Peyer's patch (tissue), 4 donors: ENCODE data around the gene VTA1. TPM values are rescaled to one million over a fixed set of nuclear protein-coding genes. Genes with fewer than 3 reads are reported as not detected.
"Not testable (repeated sequence)": the region's sequence is repeated elsewhere in the genome, so short reads cannot be mapped to it uniquely, and the experiment has no call there.

ENCODE experiments used
- DNase-seq, 3 donors: peaks; one replicate each; pipeline ENCODE4 v3.0.0-alpha.2; 2017 to 2019
- H3K27ac ChIP-seq, 4 donors: fragments of 200-600 bp; sonication (generic); one replicate each; pipeline ENCODE4 v1.5.1; 2016 to 2019
- H3K27me3 ChIP-seq, 2 donors: fragments of 200-600 bp; sonication (generic); one replicate each; pipeline ENCODE4 v1.5.1; 2019
- H3K36me3 ChIP-seq, 3 donors: fragments of 200-600 bp; sonication (generic); one replicate each; pipeline ENCODE4 v1.5.1; 2016 to 2019
- H3K4me1 ChIP-seq, 4 donors: fragments of 200-600 bp; sonication (generic); one replicate each; pipeline ENCODE4 v1.5.1; 2016 to 2019
- H3K4me3 ChIP-seq, 4 donors: fragments of 200-600 bp; sonication (generic); 1 replicate in 3 of 4; 2 replicates in 1 of 4; pipeline ENCODE4 v1.5.1; 2016 to 2019; ENCODE audit warnings: mild to moderate bottlenecking in 1 of 4
- H3K9me3 ChIP-seq, 4 donors: fragments of 200-600 bp; sonication (generic); one replicate each; pipeline ENCODE4 v1.5.1; 2016 to 2019; ENCODE audit warnings: mild to moderate bottlenecking in 1 of 4
- POLR2A ChIP-seq, 2 donors: fragments of 450-650 bp; IDR thresholded peaks; one replicate each; pipeline ENCODE4 v1.5.1; 2017; ENCODE audit warnings: antibody characterized with exemption in 2 of 2, mild to moderate bottlenecking in 2 of 2, moderate library complexity in 2 of 2
- total RNA-seq, 4 donors: library from RNA; depleted of rRNA; stranded (reverse); fragments of >200 nt; gene quantifications; one replicate each; pipeline ENCODE4 v1.1.0, GENCODE V29; 2016
- TF ChIP-seq, protein P1 (sequence below), 6 experiments: fragments of 450-650 bp in 4 of 6; fragments of 200-600 bp in 2 of 6; sonication (generic) in 1 of 6; IDR thresholded peaks; one replicate each; pipeline ENCODE4 v1.5.1; 2017 to 2019; ENCODE audit warnings: antibody characterized with exemption in 6 of 6, mild to moderate bottlenecking in 3 of 6, moderate library complexity in 1 of 6

The VTA1 gene
- total RNA-seq, 4 donors from 2014 or later = 41.3 to 60.9 (median 50.4) TPM

- TF ChIP-seq POLR2A (IDR thresholded peaks at IDR 0.05) = no peak
- TF ChIP-seq, protein P1, sequence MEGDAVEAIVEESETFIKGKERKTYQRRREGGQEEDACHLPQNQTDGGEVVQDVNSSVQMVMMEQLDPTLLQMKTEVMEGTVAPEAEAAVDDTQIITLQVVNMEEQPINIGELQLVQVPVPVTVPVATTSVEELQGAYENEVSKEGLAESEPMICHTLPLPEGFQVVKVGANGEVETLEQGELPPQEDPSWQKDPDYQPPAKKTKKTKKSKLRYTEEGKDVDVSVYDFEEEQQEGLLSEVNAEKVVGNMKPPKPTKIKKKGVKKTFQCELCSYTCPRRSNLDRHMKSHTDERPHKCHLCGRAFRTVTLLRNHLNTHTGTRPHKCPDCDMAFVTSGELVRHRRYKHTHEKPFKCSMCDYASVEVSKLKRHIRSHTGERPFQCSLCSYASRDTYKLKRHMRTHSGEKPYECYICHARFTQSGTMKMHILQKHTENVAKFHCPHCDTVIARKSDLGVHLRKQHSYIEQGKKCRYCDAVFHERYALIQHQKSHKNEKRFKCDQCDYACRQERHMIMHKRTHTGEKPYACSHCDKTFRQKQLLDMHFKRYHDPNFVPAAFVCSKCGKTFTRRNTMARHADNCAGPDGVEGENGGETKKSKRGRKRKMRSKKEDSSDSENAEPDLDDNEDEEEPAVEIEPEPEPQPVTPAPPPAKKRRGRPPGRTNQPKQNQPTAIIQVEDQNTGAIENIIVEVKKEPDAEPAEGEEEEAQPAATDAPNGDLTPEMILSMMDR (IDR thresholded peaks at IDR 0.05) = no peak
- Histone ChIP-seq H3K27me3 (no peaks in the 10 kb centered on the region), H3K4me1 (no peaks in the 10 kb centered on the region), H3K4me3 (no peak overlapping the region), H3K9me3 (no peaks in the 10 kb centered on the region), H3K27ac (no peak overlapping the region), H3K36me3 (no peaks in the 10 kb centered on the region)
- DNase-seq = no peak
Measured at GRCh38 chr6:142118925-142119324, 28.1 kb upstream of the VTA1 start.

- no peak for DNase-seq
- Histone ChIP-seq H3K4me1 (no peaks in the 10 kb centered on the region), H3K4me3 (no peak overlapping the region), H3K36me3 (no peaks in the 10 kb centered on the region), H3K27ac (no peak overlapping the region), H3K9me3 (no peaks in the 10 kb centered on the region), H3K27me3 (no peaks in the 10 kb centered on the region)
- TF ChIP-seq, protein P1 (IDR thresholded peaks at IDR 0.05) = no peak
- no peak for TF ChIP-seq POLR2A (IDR thresholded peaks at IDR 0.05)
Measured at GRCh38 chr6:142121342-142121741, 25.7 kb upstream of the VTA1 start.

DNA sequence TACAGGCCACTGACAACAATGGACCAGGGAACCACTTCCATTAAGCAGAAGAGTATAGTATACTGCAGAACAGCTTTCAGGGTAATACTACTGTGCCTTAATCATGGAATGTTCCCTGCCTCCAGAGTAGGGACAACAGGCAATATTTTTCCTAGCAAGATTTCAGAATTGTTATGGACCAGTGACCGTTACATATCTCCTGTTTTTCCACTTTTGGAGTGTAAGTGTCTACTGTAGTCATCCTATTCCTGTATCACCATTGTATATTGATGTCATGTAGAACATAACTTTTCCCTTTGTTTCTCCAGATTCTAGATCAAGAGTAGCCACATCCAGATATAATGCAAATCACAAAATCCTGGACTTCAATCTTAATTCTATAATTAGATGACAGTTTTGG, 16.2 kb upstream of the VTA1 start:
- H3K9me3 ChIP-seq = no peaks in the 10 kb centered on the region
- H3K27me3 ChIP-seq = no peaks in the 10 kb centered on the region
- no peak for TF ChIP-seq POLR2A (IDR thresholded peaks at IDR 0.05)
- TF ChIP-seq, protein P1 (IDR thresholded peaks at IDR 0.05) = no peak
- no peak overlapping the region for H3K4me3 ChIP-seq
- H3K4me1 ChIP-seq = no peaks in the 10 kb centered on the region
- no peaks in the 10 kb centered on the region for H3K36me3 ChIP-seq
- DNase-seq = no peak
- H3K27ac ChIP-seq = no peak overlapping the region

- no peaks in the 10 kb centered on the region for H3K4me1 ChIP-seq
Measured at GRCh38 chr6:142132625-142133024, 14.4 kb upstream of the VTA1 start, which contains the start of gene GJE1. Gene GJE1 (plus strand): TSS chr6:142132925. CDS start chr6:142133159, 234 bp downstream.

DNA sequence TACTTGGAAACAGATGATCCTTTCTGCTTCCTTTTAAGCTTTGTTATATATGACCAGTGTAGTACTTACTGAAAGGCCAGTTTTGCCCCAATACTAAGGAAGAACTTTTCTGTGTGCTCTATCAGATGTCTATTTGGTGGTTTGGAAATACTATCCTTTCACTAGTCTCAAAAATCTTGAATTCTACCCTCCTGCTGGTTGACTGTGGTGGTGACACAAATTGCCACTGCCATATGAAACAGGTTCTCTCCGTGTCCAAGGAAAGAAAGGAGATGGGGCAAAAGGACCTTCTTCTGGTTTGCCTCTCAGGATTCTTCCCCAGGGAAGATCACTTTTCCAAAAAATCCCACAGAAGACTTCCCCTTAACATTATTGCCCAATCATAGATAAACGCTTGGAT, 8.2 kb upstream of the VTA1 start:
- no peak for DNase-seq
- no peaks in the 10 kb centered on the region for H3K4me1 ChIP-seq

More at GRCh38 chr6:142132625-142133024, 14.4 kb upstream of the VTA1 start, which contains the start of gene GJE1:
- Histone ChIP-seq H3K27me3 (no peaks in the 10 kb centered on the region), H3K9me3 (no peaks in the 10 kb centered on the region), H3K36me3 (no peaks in the 10 kb centered on the region), H3K4me3 (no peak within 1 kb of the TSS), H3K27ac (no peak within 1 kb of the TSS)
- TF ChIP-seq, protein P1 (IDR thresholded peaks at IDR 0.05) = no peak
- no peak for TF ChIP-seq POLR2A (IDR thresholded peaks at IDR 0.05)
- DNase-seq = no peak

DNA sequence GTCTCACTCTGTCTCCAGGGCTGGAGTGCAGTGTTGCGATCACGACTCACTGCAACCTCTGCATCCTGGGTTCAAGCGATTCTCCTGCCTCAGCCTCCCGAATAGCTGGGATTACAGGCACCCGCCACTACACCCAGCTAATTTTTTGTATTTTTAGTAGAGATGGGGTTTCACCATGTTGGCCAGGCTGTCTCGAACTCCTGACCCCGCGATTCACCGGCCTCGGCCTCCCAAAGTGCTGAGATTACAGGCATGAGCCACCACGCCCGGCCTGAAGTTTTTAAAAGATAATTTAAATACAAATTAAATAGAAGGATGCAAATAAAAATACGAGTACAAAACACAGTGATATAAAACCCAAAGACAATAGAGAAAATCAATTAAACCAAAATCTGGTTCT, 5.5 kb upstream of the VTA1 start:
- not testable (repeated sequence) for H3K9me3 ChIP-seq, H3K4me3 ChIP-seq, H3K27me3 ChIP-seq, H3K27ac ChIP-seq, H3K4me1 ChIP-seq, DNase-seq, H3K36me3 ChIP-seq

More for the DNA sequence above, 8.2 kb upstream of the VTA1 start:
- Histone ChIP-seq H3K9me3 (no peaks in the 10 kb centered on the region), H3K36me3 (no peaks in the 10 kb centered on the region), H3K27ac (no peak overlapping the region), H3K27me3 (no peaks in the 10 kb centered on the region), H3K4me3 (no peak overlapping the region)
- no peak for TF ChIP-seq POLR2A (IDR thresholded peaks at IDR 0.05)
- TF ChIP-seq, protein P1 (IDR thresholded peaks at IDR 0.05) = no peak
